ENCODE results near the gene SORBS1.

The SORBS1 gene

DNA sequence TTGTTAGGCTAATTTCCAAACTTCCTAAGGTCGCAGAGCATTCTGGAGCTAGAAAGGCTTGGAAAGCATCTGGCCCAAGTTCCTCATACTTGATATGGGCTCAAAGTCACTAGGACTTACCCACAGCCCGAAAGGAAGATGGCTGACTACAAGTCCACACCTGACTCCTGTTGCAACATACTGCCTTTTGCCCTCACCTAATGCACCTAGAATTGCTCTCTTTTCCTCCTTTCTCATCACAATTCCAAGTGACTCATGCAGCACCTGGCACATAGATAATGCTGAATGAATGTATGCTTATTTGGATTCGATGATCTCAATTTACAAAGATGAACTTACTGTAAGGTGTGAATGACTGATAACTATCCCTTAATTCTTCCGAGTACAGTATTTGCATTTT, 131.5 kb downstream of the SORBS1 start:
- DNase-seq = no peak

DNA sequence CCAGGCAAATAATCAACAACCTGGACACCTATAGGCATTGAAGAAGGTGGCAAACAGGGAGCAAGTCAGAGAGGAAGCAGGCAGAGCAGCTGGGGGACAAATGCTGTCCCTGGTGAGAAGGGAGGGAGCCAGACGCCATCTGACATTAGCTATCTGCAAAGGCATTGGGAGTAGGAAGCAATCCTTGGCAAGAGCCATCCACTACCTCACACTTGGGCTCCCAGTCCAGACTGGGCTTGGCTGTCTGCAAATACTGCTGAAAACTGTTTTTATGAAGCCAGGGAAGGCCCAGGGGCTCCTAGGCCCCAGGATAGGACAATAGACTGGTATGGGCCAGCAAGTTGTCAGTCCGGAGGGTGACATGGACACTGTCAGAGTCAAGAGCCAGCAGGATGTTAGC, 132.5 kb downstream of the SORBS1 start:
- DNase-seq = no peak

DNA sequence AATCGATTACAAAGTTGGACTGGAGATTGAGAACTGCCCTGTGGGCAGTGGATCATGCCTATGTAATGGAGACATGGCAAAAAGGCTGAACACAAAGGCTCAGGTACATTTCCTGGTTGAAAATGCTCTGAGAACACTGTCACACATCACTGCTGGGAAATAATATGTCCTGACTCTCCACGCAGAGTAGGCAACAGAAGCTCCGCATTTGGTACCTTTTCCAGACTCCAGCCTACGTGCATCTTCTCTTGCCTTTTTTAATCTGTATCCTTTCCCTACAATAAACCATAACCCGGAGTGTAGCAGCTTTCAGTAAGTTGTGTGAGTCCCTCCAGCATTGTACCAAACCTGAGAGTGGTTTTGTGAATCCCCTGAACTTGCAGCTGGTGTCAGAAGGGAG, 134.7 kb downstream of the SORBS1 start:
- DNase-seq = no peak

DNA sequence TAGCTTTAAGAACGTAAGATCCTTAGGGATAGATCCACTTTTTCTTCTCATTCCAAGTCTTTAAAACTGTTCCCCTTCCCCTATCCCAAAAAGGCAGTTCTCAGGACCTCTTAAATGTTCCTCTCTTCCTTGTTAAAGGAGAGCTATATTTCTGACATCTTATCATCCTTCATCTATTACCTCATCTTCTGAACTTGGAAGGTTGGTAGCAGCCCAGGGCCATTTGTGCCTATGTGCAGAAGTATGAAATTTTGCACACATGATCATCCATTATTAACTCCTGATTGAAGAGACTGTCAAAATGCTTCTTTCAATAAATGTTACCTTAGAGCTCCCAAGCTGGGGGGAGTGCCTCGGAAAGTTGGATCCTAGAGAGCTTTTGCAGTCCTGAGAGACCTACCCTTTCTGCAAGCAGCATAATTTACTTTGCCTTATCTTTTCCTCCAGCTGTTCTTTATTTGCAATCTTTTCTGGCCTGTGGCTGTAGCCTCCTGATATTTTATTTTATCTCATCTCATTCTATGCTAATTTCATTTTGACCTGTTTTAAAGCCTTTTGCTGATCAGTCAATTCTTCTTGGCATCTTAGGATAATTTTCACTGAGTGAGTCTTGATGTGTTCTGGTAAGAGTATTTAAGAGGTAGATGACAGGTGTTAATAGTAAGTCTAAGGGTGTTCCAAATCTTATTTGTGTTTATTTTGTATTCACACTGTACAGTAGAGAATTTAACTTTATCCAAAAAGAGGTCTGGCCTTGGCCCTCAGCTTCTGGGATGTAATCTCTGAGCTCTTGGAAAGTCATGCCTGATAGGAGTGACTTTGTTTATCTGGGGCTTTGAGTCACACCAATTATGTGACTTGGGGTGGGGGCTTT, 135.3 kb downstream of the SORBS1 start:
- no peak for DNase-seq

DNA sequence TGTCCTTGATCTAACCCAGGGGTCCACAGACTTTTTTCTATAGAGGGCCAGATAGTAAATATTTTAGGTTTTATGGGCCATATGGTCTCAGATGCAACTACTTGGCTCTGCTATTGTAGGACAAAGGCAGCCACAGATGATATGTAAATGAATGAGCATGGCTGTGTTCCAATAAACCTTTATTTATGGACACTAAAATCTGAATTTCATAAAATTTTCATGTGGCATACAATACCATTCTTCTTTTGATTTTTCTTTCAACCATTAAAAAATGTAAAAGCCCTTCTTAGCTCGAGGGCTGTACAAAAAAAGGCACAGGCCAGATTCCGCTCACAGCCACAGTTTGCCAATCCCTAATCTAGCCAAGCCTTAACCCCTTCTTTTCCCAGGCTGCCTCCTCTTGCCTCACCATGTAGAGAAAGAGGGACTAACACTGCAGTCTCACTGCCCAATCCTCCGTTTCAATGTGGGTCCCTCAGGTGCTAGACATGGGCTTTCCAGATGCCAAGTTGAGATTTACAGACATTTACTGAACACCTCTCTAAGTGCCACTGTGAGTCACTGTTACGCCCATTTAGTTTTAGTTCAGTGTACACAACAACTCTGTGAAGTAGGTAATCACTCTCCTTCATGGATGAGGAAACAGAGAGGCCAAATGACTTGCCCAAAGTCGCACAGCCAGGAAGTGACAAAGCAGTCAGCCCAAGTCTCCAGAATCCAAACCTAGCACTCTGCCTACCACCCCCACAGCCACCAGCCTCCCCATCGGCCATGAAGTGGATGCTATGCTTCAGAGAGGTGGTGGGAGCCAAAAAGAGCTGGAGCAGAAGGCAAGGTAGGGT, 137.8 kb downstream of the SORBS1 start:
- DNase-seq = no peak

DNA sequence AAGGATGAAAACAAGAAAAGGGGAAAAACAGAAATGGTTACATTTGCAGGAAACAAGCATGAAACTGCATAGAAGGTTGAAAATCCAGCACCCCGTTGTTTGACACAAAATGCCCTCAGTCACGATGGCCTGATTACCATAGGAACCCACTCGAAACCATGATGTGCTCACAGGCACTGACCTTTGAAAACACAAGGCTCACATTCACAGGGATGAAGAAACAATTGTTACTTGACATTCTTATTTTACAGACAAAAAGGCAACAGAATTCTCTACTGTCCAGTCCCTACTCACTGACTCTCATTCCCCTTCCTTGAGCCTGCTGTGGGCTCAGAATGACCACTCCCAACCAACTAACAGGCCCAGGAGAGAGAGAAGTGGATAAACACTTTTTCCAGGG, 138.9 kb downstream of the SORBS1 start:
- DNase-seq = no peak

DNA sequence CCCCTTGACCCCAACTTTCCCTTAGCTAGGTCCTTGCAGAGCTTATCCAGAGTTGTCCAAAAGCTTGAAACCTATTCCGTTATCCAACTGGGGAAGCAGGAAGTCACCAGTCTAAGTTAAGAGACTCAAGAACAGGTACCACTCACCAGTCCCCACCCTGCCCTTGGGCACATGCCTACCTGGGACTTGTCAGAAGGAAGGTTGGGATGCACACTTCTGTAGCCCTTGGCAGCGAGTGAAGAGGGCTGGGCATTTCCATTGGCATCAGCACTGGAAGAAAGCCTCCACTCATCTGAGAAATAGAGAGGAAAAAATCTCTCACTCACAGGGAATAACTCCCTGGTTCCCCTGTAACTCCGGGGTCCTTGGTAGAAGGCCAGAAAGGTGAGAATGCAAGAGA, 139.4 kb downstream of the SORBS1 start:
- no peak for DNase-seq

DNA sequence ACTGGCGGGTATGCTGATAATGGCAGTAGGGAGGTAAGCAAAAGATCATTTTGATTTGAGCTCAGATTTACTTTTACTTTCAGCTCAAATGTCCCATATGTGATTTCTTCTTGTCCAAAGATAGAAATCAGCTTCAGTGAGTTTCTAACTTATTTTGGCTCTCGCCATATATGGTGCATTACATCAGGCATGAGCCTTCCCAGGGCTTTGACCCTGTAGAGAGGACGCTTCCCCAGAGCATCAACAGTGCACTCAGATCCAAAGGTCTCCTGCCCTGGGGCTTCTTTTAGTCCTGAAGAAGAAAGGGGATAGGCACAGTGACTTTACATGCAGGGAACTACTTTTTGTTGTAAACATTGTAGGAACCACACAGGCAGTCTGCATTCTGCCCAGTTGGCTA, 141.8 kb downstream of the SORBS1 start:
- DNase-seq = no peak

DNA sequence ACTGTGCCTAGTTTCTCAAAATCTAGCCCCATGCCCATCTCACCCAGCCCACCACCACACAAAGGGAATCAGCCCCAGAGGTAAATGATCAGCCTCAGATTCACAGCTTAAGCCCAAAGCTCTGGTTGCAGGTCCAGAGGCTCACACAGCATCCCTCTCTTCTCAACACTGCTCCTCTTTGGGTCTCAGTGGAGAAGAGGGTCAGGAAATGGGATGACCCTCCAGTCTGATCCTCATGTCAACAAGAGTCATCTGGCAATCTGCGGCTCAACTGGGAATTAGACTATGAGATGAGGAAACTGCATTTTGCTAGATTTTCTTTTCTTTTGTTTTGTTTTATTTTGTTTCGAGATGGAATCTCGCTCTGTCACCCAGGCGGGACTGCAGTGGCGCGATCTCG, 144.2 kb downstream of the SORBS1 start:
- DNase-seq = no peak

DNA sequence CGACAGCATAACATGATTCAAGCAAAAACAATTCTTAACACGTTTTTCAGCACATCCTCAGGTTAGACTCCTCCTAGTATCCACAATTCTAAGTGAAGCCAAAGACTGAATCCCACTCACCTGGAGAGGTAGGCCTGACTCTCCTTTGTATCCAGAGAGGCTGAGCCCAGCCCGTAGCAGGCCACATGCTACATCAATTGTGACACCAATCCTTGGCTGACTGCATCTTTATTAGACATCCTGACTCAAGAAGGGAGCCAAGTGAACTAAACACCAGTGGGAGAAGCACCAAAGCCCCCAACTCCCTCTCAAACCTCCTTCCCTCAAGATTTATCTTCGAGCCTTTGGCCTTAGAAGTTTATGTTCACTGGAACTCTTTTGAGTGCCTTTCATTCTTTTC, 144.9 kb downstream of the SORBS1 start:
- DNase-seq = no peak

DNA sequence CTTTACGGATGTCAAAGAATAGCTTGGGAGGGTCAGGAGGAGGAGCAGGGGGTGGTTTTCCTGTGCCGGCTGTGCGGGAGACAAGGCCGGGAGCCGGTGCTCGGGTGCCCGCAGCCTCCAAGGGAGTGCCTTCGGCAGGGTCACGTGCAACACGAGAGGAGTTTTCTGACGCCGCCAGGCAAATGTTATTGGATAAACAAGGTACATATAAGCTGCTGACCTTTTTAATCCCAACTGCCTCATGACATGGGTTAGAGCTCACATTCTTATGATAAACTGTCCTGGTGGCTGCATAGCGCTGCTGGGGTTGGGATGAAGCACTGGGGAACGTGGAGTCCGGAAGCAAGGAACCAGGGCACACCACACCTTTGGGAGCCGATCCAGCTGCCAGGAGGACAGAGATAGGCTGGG, 145.5 kb downstream of the SORBS1 start:
- DNase-seq = no peak

DNA sequence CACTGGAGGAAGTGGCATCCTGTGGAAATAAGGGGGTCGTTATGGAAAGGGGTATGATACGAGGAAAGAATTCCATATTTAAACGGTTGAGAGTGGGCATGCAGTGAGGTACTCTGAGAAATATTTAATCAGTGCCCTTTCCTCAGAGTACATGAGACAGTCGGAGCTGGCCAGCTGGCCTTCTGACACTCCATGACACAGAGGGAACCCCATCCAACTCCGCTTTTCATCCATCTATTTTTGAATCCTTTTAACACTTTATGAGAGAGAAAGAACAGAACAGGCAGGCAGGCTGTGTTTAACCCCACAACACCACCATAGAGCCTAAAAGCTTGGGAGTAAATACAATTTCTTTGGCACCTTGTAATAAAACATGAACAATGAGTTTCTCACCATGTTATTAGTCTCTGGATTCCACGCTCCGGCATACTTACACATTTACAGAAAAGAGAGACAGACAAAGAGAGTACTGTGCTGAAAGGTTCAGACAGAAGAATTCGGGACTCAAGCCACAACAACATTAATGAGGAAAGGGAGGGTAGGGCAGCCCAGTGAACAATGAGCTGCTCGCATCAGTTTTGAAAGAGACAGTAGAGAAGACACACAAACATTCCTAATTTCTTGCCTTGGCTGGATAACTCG, 146.2 kb downstream of the SORBS1 start:
- no peak for DNase-seq

DNA sequence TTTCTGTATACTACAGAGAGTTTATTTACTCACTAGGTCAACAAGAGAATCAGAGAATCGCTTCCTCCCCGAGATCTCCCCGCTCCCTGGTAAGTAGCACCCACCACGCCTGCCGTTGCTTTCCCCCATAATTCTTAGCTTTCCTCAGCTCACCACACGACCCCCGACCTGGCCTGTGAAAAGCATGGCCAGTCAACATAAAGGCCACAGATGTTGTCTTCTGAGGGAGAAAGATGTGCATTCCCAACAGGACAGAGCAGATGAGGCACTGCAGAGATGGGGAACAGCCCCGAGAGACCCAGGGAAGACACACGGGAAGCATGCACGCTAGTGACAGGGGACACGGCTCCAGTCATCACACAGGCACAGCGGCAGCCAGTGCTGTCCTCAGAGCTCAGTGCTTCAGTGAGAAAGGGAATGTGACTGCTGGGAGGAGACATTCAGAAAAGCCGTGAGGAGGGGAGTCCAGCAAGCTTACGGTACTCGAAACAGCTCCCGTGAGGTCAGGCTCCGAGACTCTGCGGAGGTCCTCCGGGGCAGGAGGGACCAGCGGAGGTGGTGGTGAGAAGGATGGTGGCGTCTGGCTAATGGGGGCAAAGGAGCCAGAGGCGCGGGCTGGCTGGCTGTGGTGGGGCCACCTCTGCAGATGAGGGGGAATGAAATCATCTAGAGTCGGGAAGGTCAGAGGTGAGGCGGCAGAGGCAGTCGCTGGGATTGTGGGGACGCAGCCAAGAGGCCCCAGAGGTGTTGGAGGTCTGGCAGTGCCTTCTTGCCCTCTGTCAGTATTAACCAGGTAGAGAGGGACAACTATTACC, 146.9 kb downstream of the SORBS1 start:
- no peak for DNase-seq

DNA sequence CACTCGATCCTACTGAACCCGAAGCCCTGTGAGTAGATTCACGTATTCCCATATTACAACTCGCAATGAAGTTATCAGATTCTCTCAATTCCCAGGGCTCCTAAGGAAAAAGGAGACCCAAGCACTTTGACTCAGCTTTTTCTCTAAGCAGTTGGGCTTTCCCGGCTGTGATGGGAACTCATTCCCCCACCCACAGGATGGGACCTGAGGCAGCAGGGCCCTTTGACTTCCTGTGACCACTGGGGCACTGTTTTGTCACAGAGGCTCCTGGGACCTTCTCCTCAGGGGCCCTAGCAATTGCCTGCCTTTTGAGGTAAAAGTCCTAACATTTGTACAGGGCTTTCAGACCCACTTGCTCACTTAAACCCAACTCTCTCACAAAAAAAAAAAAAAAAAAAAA, 147.6 kb downstream of the SORBS1 start:
- DNase-seq = no peak

DNA sequence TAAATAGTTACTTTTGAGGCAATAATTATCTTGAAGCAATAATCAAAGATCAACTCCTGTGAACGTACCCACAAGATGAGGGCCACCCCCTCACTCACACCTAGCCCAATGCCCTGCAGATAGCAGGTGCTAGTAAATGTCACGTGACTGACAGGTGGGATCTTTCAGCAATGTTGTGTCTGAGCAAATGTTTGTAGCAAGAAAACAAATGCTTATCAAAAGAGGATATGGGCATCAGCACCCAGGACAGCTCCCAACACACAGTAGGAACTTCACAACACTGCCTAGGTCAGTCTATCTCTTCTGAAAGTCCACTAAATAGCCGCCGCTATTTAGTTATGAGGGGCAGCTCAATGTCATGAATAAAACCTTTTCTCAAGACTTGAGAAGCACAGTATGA, 149.5 kb downstream of the SORBS1 start:
- no peak for DNase-seq

DNA sequence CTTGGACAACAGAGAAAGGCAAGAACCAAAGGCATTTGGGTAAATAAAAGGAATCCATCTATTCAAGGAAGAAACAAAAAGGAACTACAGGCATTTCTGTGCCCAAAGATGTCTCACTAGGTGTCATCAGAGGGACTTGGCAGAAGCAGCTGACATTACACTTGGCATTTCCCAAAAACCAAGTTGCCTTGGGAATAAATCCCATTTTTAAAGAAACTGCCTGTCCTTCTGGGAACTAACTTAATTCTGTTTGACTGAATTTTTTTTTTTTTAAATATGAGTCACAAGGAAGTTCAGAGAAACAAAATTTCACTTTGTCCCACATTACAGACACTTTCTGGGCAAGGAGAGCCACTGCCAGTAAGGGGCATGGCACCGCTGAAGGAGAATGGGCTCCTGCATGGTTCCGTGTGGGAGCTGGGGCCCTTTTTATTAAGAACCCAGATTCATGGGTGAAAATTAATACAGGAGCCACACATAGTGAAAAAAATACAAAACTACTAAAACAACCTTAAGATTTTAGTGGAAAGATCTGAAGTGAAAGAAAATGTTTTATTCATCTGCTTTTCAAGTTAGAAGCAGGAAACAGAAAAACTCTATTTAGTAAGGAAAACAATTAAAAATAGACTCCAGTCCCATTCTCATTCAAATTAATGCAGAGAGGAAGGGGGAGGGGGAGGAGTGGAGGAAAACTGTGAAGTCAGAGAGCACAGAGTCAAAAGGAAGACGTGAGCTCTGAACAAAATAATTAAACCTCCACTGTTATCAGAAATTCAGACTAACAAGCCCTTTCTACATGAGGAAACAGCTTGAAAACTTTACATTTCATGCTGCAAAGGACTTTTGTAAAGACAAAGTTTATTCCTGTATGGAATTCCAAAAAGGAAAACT, 151.9 kb downstream of the SORBS1 start:
- no peak for DNase-seq

DNA sequence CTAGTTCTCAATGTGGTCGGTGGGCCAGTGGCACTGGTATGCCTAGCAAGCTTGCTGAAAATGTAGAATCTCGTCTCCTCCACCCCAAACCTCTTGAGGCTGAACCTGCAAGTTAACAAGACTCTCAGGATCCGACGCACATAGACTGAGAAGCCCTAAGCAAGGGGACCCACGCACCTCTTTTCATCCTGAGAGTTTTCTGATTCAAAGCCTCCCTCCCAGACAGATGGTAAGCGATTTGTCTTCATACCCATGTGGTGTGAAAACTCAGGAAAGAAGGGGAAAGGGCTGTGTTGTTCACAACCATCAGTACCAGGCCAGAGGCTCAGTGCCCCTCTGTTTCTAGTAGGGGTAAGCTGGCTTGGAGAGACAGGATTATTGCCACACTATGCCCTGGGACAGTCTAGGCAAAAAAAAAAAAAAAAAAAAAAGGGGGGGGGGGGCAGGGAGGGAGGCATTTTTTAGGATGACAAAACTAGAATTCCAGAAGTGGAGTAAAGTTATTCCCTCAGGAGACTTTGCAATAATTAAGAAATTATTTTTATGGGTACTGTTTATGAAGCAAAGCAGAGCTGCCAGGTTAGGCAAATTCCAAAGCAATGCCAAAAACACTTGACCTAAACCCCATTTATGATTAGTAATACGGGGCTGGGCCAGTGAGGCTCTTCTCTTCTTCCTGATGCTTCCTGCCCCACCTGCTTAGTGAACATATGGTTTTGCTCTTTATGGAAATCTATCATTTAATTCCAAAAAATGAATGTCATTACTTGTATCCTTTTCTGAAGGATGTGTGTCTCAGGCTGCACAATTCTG, 152.8 kb downstream of the SORBS1 start:
- no peak for DNase-seq

DNA sequence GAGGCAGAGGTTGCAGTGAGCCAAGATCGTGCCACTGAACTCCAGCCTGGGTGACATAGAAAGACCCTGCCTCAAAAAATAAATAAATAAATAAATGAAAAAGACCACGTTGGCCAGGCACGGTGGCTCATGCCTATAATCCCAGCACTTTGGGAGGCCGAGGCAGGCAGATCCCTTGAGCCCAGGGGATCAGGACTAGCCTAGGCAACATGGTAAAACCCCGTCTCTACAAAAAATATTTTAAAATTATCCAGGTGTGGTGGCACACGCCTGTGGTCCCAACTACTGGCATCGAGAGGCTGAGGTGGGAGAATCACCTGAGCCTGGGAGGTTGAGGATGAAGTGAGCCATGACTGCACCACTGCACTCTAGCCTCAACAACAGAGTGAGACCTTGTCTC, 153.6 kb downstream of the SORBS1 start:
- no peak for DNase-seq

DNA sequence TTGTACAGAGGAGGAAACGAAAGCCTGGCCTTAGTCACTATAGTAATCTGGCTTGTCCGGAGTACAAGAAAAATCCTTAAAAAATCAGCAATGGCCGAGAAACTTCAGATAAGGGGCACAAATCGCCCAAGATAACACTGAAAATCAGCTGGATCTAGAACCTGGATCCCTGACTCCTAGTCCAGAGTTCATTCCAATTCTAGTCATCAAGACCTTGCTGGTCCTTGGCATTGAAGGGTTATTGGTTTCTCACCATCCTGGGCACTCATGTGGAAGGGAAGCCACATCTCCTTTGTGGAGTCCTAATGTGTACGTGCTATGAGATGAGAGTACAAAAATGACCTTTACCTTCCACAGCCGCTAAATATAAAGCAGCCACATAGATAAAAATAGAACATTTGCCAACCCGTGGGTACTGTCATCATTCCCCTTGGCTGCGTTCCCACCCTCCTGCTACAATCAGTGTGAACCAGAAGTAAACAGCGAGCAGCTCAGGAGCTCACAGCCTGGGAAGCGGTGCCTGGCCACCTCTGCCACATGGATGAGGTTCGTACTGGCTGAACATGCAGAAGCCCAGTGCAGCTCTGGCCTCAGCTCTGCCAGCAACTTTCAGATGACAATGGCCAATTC, 154.4 kb downstream of the SORBS1 start:
- DNase-seq = peak; percentile 69

DNA sequence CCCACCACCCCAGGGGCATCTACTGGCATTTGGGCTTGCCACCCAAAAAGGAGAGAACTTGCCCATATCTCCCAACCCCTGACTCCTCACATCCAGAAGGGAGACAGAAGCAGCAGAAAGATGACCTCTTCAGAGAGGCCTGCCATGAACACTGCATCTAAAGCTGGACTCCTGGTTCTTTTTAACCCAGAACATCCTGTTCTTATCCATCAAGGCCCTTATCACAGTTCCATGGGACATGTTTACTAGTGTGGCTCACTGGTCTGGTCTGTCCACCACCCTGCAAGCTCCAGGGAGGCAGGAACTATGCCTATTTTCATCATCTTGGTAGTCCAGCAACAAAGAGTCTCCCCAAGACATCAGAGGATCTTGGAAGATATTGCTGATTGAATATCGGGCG, 155.5 kb downstream of the SORBS1 start:
- no peak for DNase-seq
